ENCODE data around the gene MACF1. TPM values are rescaled to one million over a fixed set of nuclear protein-coding genes. Genes with fewer than 3 reads are reported as not detected.

Gene MACF1
- total RNA-seq, 1 donor: 218 TPM

GRCh38 chr1:39385067-39385988 lies 180.8 kb downstream of the MACF1 start:
- no peaks in the 10 kb centered on the region for H3K27me3 ChIP-seq (ENCODE audit: insufficient read depth, low read length)
- H3K4me3 ChIP-seq (ENCODE audit: low read length): no peak overlapping the region
- no peaks in the 10 kb centered on the region for H3K9me3 ChIP-seq (ENCODE audit: low read depth, low read length)
- H3K4me1 ChIP-seq (ENCODE audit: insufficient read depth, low read length): peaks cover 5% of the 10 kb centered on the region

GRCh38 chr1:39386997-39387396 lies 182.5 kb downstream of the MACF1 start:
- Histone ChIP-seq H3K4me1 (ENCODE audit: insufficient read depth, low read length) (peaks cover 5% of the 10 kb centered on the region), H3K27me3 (ENCODE audit: insufficient read depth, low read length) (no peaks in the 10 kb centered on the region), H3K9me3 (ENCODE audit: low read depth, low read length) (no peaks in the 10 kb centered on the region), H3K4me3 (ENCODE audit: low read length) (no peak overlapping the region)

- H3K27me3 ChIP-seq (ENCODE audit: insufficient read depth, low read length): no peaks in the 10 kb centered on the region
- no peaks in the 10 kb centered on the region for H3K9me3 ChIP-seq (ENCODE audit: low read depth, low read length)
Observed at GRCh38 chr1:39387452-39387851, 183.0 kb downstream of the MACF1 start.

GRCh38 chr1:39391691-39392679 lies 187.5 kb downstream of the MACF1 start:
- Histone ChIP-seq H3K27me3 (ENCODE audit: insufficient read depth, low read length) (no peaks in the 10 kb centered on the region), H3K4me3 (ENCODE audit: low read length) (no peak overlapping the region), H3K9me3 (ENCODE audit: low read depth, low read length) (no peaks in the 10 kb centered on the region), H3K4me1 (ENCODE audit: insufficient read depth, low read length) (peaks cover 26% of the 10 kb centered on the region)

More at GRCh38 chr1:39387452-39387851, 183.0 kb downstream of the MACF1 start:
- H3K4me1 ChIP-seq (ENCODE audit: insufficient read depth, low read length): peaks cover 5% of the 10 kb centered on the region
- no peak overlapping the region for H3K4me3 ChIP-seq (ENCODE audit: low read length)

GRCh38 chr1:39392851-39393573 lies 188.5 kb downstream of the MACF1 start:
- Histone ChIP-seq H3K4me1 (ENCODE audit: insufficient read depth, low read length) (peaks cover 36% of the 10 kb centered on the region), H3K4me3 (ENCODE audit: low read length) (no peak overlapping the region), H3K9me3 (ENCODE audit: low read depth, low read length) (no peaks in the 10 kb centered on the region), H3K27me3 (ENCODE audit: insufficient read depth, low read length) (no peaks in the 10 kb centered on the region)

- H3K9me3 ChIP-seq (ENCODE audit: low read depth, low read length): no peaks in the 10 kb centered on the region
Observed at GRCh38 chr1:39393645-39394044, 189.2 kb downstream of the MACF1 start.

GRCh38 chr1:39394059-39394458 lies 189.6 kb downstream of the MACF1 start:
- no peaks in the 10 kb centered on the region for H3K27me3 ChIP-seq (ENCODE audit: insufficient read depth, low read length)
- H3K9me3 ChIP-seq (ENCODE audit: low read depth, low read length): no peaks in the 10 kb centered on the region
- no peak overlapping the region for H3K4me3 ChIP-seq (ENCODE audit: low read length)
- H3K4me1 ChIP-seq (ENCODE audit: insufficient read depth, low read length): peaks cover 46% of the 10 kb centered on the region

More at GRCh38 chr1:39393645-39394044, 189.2 kb downstream of the MACF1 start:
- Histone ChIP-seq H3K27me3 (ENCODE audit: insufficient read depth, low read length) (no peaks in the 10 kb centered on the region), H3K4me1 (ENCODE audit: insufficient read depth, low read length) (peaks cover 42% of the 10 kb centered on the region), H3K4me3 (ENCODE audit: low read length) (no peak overlapping the region)

GRCh38 chr1:39394598-39394997 lies 190.1 kb downstream of the MACF1 start:
- Histone ChIP-seq H3K9me3 (ENCODE audit: low read depth, low read length) (no peaks in the 10 kb centered on the region), H3K27me3 (ENCODE audit: insufficient read depth, low read length) (no peaks in the 10 kb centered on the region), H3K4me1 (ENCODE audit: insufficient read depth, low read length) (peaks cover 49% of the 10 kb centered on the region), H3K4me3 (ENCODE audit: low read length) (no peak overlapping the region)

- Histone ChIP-seq H3K27me3 (ENCODE audit: insufficient read depth, low read length) (no peaks in the 10 kb centered on the region), H3K4me3 (ENCODE audit: low read length) (no peak overlapping the region), H3K4me1 (ENCODE audit: insufficient read depth, low read length) (peaks cover 49% of the 10 kb centered on the region), H3K9me3 (ENCODE audit: low read depth, low read length) (no peaks in the 10 kb centered on the region)
Observed at GRCh38 chr1:39395357-39395831, 190.9 kb downstream of the MACF1 start.

- H3K4me3 ChIP-seq (ENCODE audit: low read length): no peak overlapping the region
- peaks cover 49% of the 10 kb centered on the region for H3K4me1 ChIP-seq (ENCODE audit: insufficient read depth, low read length)
- H3K9me3 ChIP-seq (ENCODE audit: low read depth, low read length): no peaks in the 10 kb centered on the region
- H3K27me3 ChIP-seq (ENCODE audit: insufficient read depth, low read length): no peaks in the 10 kb centered on the region
Observed at GRCh38 chr1:39396671-39397070, 192.2 kb downstream of the MACF1 start.

GRCh38 chr1:39397487-39397886 lies 193.0 kb downstream of the MACF1 start:
- Histone ChIP-seq H3K4me1 (ENCODE audit: insufficient read depth, low read length) (peaks cover 51% of the 10 kb centered on the region), H3K9me3 (ENCODE audit: low read depth, low read length) (no peaks in the 10 kb centered on the region)

GRCh38 chr1:39398278-39399021 lies 194.0 kb downstream of the MACF1 start:
- Histone ChIP-seq H3K27me3 (ENCODE audit: insufficient read depth, low read length) (no peaks in the 10 kb centered on the region), H3K4me3 (ENCODE audit: low read length) (no peak overlapping the region), H3K9me3 (ENCODE audit: low read depth, low read length) (no peaks in the 10 kb centered on the region), H3K4me1 (ENCODE audit: insufficient read depth, low read length) (peaks cover 53% of the 10 kb centered on the region)

More at GRCh38 chr1:39397487-39397886, 193.0 kb downstream of the MACF1 start:
- Histone ChIP-seq H3K27me3 (ENCODE audit: insufficient read depth, low read length) (no peaks in the 10 kb centered on the region), H3K4me3 (ENCODE audit: low read length) (no peak overlapping the region)

- H3K9me3 ChIP-seq (ENCODE audit: low read depth, low read length): no peaks in the 10 kb centered on the region
- peaks cover 33% of the 10 kb centered on the region for H3K4me1 ChIP-seq (ENCODE audit: insufficient read depth, low read length)
- H3K4me3 ChIP-seq (ENCODE audit: low read length): no peak overlapping the region
- no peaks in the 10 kb centered on the region for H3K27me3 ChIP-seq (ENCODE audit: insufficient read depth, low read length)
Observed at GRCh38 chr1:39401106-39401505, 196.6 kb downstream of the MACF1 start.

GRCh38 chr1:39404876-39405275 lies 200.4 kb downstream of the MACF1 start:
- Histone ChIP-seq H3K4me1 (ENCODE audit: insufficient read depth, low read length) (peaks cover 32% of the 10 kb centered on the region), H3K27me3 (ENCODE audit: insufficient read depth, low read length) (no peaks in the 10 kb centered on the region), H3K4me3 (ENCODE audit: low read length) (no peak overlapping the region), H3K9me3 (ENCODE audit: low read depth, low read length) (no peaks in the 10 kb centered on the region)
